ENCODE data around the gene DNAJC25.
"Not testable (repeated sequence)": the region's sequence is repeated elsewhere in the genome, so short reads cannot be mapped to it uniquely, and the experiment has no call there.

Gene DNAJC25

GRCh38 chr9:111631214-111631971 lies at the start of gene DNAJC25:
TSS of gene DNAJC25 (plus strand) at chr9:111631334. CDS start at chr9:111631408, 74 bp downstream.
- DNase-seq = peak; percentile 96

GRCh38 chr9:111582888-111583287 lies 48.2 kb upstream of the DNAJC25 start:
- DNase-seq = no peak

GRCh38 chr9:111586378-111586777 lies 44.8 kb upstream of the DNAJC25 start:
- no peak for DNase-seq

- DNase-seq = no peak
Observed at GRCh38 chr9:111588846-111589245, 42.3 kb upstream of the DNAJC25 start.

- peak; percentile 29 for DNase-seq
Observed at GRCh38 chr9:111597852-111598732, 33.0 kb upstream of the DNAJC25 start.

- DNase-seq = no peak
Observed at GRCh38 chr9:111598733-111599091, 32.4 kb upstream of the DNAJC25 start.

- no peak for DNase-seq
Observed at GRCh38 chr9:111599092-111599954, 31.8 kb upstream of the DNAJC25 start, which contains the start of gene PTGR1. TSS of gene PTGR1 (minus strand) at chr9:111599647. CDS start at chr9:111597422, 2,225 bp downstream.

- DNase-seq = no peak
Observed at GRCh38 chr9:111599955-111600343, 31.2 kb upstream of the DNAJC25 start.

GRCh38 chr9:111601237-111602018 lies 29.7 kb upstream of the DNAJC25 start:
- DNase-seq = no peak

- DNase-seq = no peak
Observed at GRCh38 chr9:111603041-111603440, 28.1 kb upstream of the DNAJC25 start.

GRCh38 chr9:111604054-111604615 lies 27.0 kb upstream of the DNAJC25 start:
- DNase-seq = no peak

GRCh38 chr9:111605041-111605559 lies 26.0 kb upstream of the DNAJC25 start:
- no peak for DNase-seq

- DNase-seq = no peak
Observed at GRCh38 chr9:111610149-111610548, 21.0 kb upstream of the DNAJC25 start.

- DNase-seq = no peak
Observed at GRCh38 chr9:111610845-111611244, 20.3 kb upstream of the DNAJC25 start.

GRCh38 chr9:111613436-111614040 lies 17.6 kb upstream of the DNAJC25 start:
- no peak for DNase-seq

- no peak for DNase-seq
Observed at GRCh38 chr9:111615928-111616327, 15.2 kb upstream of the DNAJC25 start.

- DNase-seq = not testable (repeated sequence)
Observed at GRCh38 chr9:111617349-111617748, 13.8 kb upstream of the DNAJC25 start.

- no peak for DNase-seq
Observed at GRCh38 chr9:111621895-111622480, 9.1 kb upstream of the DNAJC25 start.

- DNase-seq = no peak
Observed at GRCh38 chr9:111622626-111623025, 8.5 kb upstream of the DNAJC25 start.

- no peak for DNase-seq
Observed at GRCh38 chr9:111627260-111627963, 3.7 kb upstream of the DNAJC25 start.
